GM12872 (cell line): ENCODE results near the gene CHPF.

Experiments
- CTCF ChIP-seq: IDR thresholded peaks from 3 replicates; pipeline ENCODE4 v1.5.1; 2011; ENCODE audit warnings: low read depth, mild to moderate bottlenecking, low read length, moderate library complexity; ENCODE audit not compliant: insufficient read depth

The CHPF gene

GRCh38 chr2:219517954-219518778 lies 25.4 kb downstream of the CHPF start:
- TF ChIP-seq CTCF = no peak

GRCh38 chr2:219516888-219517287 lies 26.7 kb downstream of the CHPF start:
- no peak for TF ChIP-seq CTCF

- TF ChIP-seq CTCF = no peak
These were observed 27.6 kb downstream of the CHPF start for GRCh38 chr2:219515874-219516629.

- no peak for TF ChIP-seq CTCF
These were observed 28.8 kb downstream of the CHPF start for GRCh38 chr2:219514836-219515235.

- TF ChIP-seq CTCF = no peak
These were observed 29.3 kb downstream of the CHPF start, which contains the start of gene ASIC4 for GRCh38 chr2:219514196-219514761. TSS of gene ASIC4 (plus strand) at chr2:219514482. CDS start at chr2:219514725, 243 bp downstream.

- TF ChIP-seq CTCF = no peak
These were observed 29.8 kb downstream of the CHPF start for GRCh38 chr2:219513787-219514186.

- TF ChIP-seq CTCF = no peak
These were observed 30.9 kb downstream of the CHPF start for GRCh38 chr2:219512524-219513216.
